ENCODE data around the gene MCAT. TPM values are rescaled to one million over a fixed set of nuclear protein-coding genes. Genes with fewer than 3 reads are reported as not detected.
A peak's percentile ranks its signal among the peaks of the same experiment; 100 is the strongest.
"Not testable (repeated sequence)": the region's sequence is repeated elsewhere in the genome, so short reads cannot be mapped to it uniquely, and the experiment has no call there.

MCAT gene
- total RNA-seq, 1 donor from 2014 or later = 10.5 TPM

GRCh38 chr22:43106302-43106701, 36.9 kb downstream of the MCAT start:
- Mint-ChIP-seq H3K4me3 (no peak overlapping the region), H3K27me3 (ENCODE audit: insufficient read depth, low read depth) (peaks cover 19% of the 10 kb centered on the region)
- no peaks in the 10 kb centered on the region for H3K36me3 ChIP-seq

DNA sequence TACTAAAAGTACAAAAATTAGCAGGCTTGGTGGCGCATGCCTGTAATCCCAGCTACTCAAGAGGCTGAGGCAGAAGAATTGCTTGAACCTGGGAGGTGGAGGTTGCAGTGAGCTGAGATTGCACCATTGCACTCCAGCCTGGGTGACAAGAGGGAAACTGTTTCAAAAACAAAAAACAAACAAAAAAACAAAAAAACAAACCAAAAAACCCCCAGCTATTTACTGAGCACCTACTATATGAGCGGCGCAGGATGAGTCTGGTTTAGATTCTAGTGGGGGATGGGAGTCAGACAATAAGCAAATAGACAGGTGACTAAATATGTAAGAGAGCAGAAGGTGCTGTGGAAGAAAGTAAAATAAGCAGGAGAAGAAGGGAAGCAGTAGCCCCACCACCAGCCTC, 38.2 kb downstream of the MCAT start:
- not testable (repeated sequence) for H3K9me3 Mint-ChIP-seq; H4K20me1 ChIP-seq (ENCODE audit: low read depth); DNase-seq (ENCODE audit: low spot score); H3K9me3 ChIP-seq (ENCODE audit: low read depth); H3K9ac ChIP-seq; H3K27ac Mint-ChIP-seq; H3K27ac ChIP-seq; H3K4me3 ChIP-seq; H3K36me3 ChIP-seq; H3K79me2 ChIP-seq (ENCODE audit: low read depth); H2AFZ ChIP-seq (replicated peaks); H3K4me3 Mint-ChIP-seq; H3K36me3 Mint-ChIP-seq; H3K4me2 ChIP-seq
- H3K27me3 ChIP-seq = peaks cover 21% of the 10 kb centered on the region
- H3K4me1 ChIP-seq = peaks cover 13% of the 10 kb centered on the region
- Mint-ChIP-seq H3K4me1 (peaks cover 25% of the 10 kb centered on the region), H3K27me3 (ENCODE audit: insufficient read depth, low read depth) (peaks cover 16% of the 10 kb centered on the region)
- peaks cover 13% of the 10 kb centered on the region for H3F3A ChIP-seq (ENCODE audit: low read depth)

More at GRCh38 chr22:43106302-43106701, 36.9 kb downstream of the MCAT start:
- Histone ChIP-seq H3K79me2 (ENCODE audit: low read depth) (no peaks in the 10 kb centered on the region), H3K4me2 (no peak overlapping the region), H3K27ac (no peak overlapping the region), H3K27me3 (peaks cover 35% of the 10 kb centered on the region), H3K9ac (no peak overlapping the region), H2AFZ (replicated peaks) (no peak overlapping the region), H3K9me3 (ENCODE audit: low read depth) (no peaks in the 10 kb centered on the region), H3F3A (ENCODE audit: low read depth) (peaks cover 25% of the 10 kb centered on the region), H3K4me3 (no peak overlapping the region), H4K20me1 (ENCODE audit: low read depth) (peaks cover 9% of the 10 kb centered on the region), H3K4me1 (peaks cover 20% of the 10 kb centered on the region)
- DNase-seq (ENCODE audit: low spot score) = peak; percentile 27
- Mint-ChIP-seq H3K27ac (no peak overlapping the region), H3K36me3 (no peaks in the 10 kb centered on the region), H3K9me3 (no peaks in the 10 kb centered on the region), H3K4me1 (peaks cover 25% of the 10 kb centered on the region)
- no peak for TF ChIP-seq EZH2phosphoT487 (IDR thresholded peaks at IDR 0.05)
- TF ChIP-seq CTCF (IDR thresholded peaks at IDR 0.05) = no peak

DNA sequence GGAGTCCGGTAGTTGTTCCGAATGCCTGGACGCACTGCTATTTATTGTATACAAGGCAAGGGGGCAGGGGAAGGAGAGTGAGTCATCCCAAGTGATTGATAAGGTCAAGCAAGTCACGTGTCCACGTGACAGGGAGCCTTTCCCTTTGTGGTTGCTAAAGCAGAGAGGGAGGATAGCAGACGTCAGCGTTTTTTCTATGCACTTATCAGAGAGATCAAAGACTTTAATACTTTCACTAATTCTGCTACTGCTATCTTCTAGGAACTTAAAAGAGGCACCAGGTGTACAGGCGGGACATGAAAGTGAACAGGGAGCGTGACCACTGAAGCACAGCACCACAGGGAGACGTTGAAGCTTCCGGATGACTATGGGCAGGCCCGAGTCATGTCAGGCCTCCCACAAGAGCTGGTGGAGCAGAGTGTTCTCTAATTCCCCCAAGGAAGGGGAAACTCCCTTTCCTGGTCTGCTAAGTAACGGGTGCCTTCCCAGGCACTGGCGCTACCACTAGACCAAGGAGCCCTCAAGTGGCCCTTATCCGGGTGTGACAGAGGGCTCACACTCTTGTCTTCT, 39.1 kb downstream of the MCAT start:
- not testable (repeated sequence) for H3F3A ChIP-seq (ENCODE audit: low read depth); H3K4me3 ChIP-seq; H3K9me3 ChIP-seq (ENCODE audit: low read depth); H3K79me2 ChIP-seq (ENCODE audit: low read depth); H3K36me3 Mint-ChIP-seq; H3K36me3 ChIP-seq; H3K9ac ChIP-seq; H3K4me1 ChIP-seq; H3K27ac ChIP-seq; H3K9me3 Mint-ChIP-seq; H3K4me2 ChIP-seq; H4K20me1 ChIP-seq (ENCODE audit: low read depth)
- DNase-seq (ENCODE audit: low spot score) = peak; percentile 49
- Mint-ChIP-seq H3K4me1 (peaks cover 25% of the 10 kb centered on the region), H3K27ac (peak overlapping the region; percentile 74), H3K27me3 (ENCODE audit: insufficient read depth, low read depth) (peaks cover 13% of the 10 kb centered on the region), H3K4me3 (peak overlapping the region; percentile 3)
- H2AFZ ChIP-seq (replicated peaks) = peak overlapping the region; percentile 69
- H3K27me3 ChIP-seq = peaks cover 13% of the 10 kb centered on the region

DNA sequence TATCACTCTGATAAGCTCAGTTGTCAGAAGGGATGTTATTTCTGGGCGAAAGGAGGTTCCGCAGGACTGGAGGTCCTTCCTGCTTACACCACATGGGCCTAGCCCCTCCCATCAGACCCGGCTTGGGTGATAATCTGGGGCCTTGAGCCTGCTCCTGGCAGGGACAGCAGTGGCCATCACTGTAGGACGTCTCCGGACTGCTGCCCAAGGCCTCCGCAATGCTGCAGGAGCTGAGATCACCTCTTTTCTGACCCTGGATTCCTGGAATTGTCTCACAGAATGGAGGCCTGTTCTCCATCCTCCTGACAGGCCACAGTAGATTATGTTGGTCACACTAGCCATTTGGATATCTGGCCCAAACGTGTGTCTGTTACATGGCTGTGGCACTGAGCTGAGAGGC, 41.9 kb downstream of the MCAT start:
- peaks cover 22% of the 10 kb centered on the region for H3K4me1 Mint-ChIP-seq
- peaks cover 4% of the 10 kb centered on the region for H3K9me3 Mint-ChIP-seq
- no peak for DNase-seq (ENCODE audit: low spot score)
- no peaks in the 10 kb centered on the region for H3K36me3 ChIP-seq
- H3K79me2 ChIP-seq (ENCODE audit: low read depth) = no peaks in the 10 kb centered on the region
- no peaks in the 10 kb centered on the region for H4K20me1 ChIP-seq (ENCODE audit: low read depth)
- no peak overlapping the region for H3K9ac ChIP-seq
- no peak overlapping the region for H3K4me3 Mint-ChIP-seq
- H3F3A ChIP-seq (ENCODE audit: low read depth) = no peaks in the 10 kb centered on the region
- no peak overlapping the region for H3K4me2 ChIP-seq
- no peaks in the 10 kb centered on the region for H3K9me3 ChIP-seq (ENCODE audit: low read depth)
- H3K27me3 Mint-ChIP-seq (ENCODE audit: insufficient read depth, low read depth) = peaks cover 6% of the 10 kb centered on the region
- no peak overlapping the region for H3K27ac ChIP-seq
- peak overlapping the region; percentile 9 for H3K27ac Mint-ChIP-seq
- TF ChIP-seq EZH2 (IDR thresholded peaks at IDR 0.05) (no peak), EZH2phosphoT487 (IDR thresholded peaks at IDR 0.05) (no peak), CTCF (IDR thresholded peaks at IDR 0.05) (no peak)
- H3K36me3 Mint-ChIP-seq = peaks cover 1% of the 10 kb centered on the region
- H3K27me3 ChIP-seq = no peaks in the 10 kb centered on the region
- no peak overlapping the region for H3K4me3 ChIP-seq
- H3K4me1 ChIP-seq = peaks cover 7% of the 10 kb centered on the region
- no peak overlapping the region for H2AFZ ChIP-seq (replicated peaks)
